DMS53 treated with DMSO at 0.1 percent for 48 hours (cell line): ENCODE data around the gene SEPSECS.
"Not testable (repeated sequence)": the region's sequence is repeated elsewhere in the genome, so short reads cannot be mapped to it uniquely, and the experiment has no call there.

Experiments
- DNase-seq: peaks from one replicate; lab custom pipeline; 2025; ENCODE audit not compliant: unreplicated experiment; lab: John Stamatoyannopoulos, UW

Gene SEPSECS

DNA sequence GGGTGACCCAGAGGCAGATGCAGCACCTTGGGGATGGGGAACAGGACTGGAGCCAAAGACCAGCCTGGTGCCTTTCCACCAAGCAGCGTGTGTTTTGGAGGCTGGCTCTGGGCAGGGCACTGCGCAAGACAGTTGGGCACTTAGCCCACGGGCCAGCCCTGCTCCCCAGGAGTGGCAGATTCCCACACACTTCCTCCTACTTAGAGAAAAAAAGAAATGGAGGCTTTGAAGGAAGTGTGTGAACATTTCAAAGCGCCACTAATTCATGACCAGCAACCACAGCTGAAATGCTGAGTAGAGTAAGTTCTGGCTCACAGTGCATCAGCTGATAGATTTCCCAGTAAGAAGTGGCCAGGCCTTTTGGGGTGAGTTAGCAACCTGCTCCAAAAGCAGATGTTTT lies 74.6 kb downstream of the SEPSECS start:
- DNase-seq, result no peak

- not testable (repeated sequence) for DNase-seq
Measured at GRCh38 chr4:25083441-25083840, 76.8 kb downstream of the SEPSECS start.

- DNase-seq, result no peak
Measured at GRCh38 chr4:25081866-25082471, 78.3 kb downstream of the SEPSECS start.

DNA sequence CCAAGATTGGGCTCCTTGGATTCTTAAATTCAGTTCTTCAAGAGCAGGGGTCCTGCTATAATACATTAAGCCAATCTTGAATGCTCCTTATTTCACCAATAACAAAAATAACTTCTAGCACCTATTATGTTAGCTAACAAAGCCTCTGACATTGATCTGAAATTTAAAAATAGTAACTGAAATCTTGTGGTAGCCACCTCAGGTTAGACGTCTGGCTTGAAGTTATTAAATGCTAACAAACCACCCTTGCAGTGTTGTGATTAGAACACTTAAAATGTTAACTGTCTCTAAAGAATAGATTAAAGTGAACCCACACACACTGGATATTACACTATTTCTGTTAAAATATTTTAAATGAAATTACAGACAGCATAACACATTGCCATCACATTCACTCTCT lies 79.7 kb downstream of the SEPSECS start:
- no peak for DNase-seq

DNA sequence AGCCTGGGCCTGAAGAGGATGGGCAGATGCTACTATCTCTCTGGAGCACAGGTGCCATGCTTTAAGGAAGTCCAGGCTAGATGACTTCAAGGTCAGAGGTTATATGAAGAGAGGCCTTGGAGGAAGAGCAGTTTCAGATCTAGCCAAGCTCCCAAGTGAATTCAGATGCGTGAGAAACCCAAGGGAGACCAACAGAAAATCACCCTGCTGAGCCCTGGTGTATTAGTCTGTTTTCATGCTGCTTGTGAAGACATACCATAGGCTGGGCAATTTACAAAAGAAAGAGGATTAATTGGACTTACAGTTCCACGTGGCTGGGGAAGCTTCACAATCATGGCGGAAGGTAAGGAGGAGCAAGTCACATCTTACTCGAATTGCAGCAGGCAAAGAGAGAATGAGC lies 81.7 kb downstream of the SEPSECS start:
- no peak for DNase-seq

- no peak for DNase-seq
Measured at GRCh38 chr4:25076625-25077398, 83.4 kb downstream of the SEPSECS start.

GRCh38 chr4:25075851-25076250 lies 84.4 kb downstream of the SEPSECS start:
- DNase-seq, result peak; percentile 39

DNA sequence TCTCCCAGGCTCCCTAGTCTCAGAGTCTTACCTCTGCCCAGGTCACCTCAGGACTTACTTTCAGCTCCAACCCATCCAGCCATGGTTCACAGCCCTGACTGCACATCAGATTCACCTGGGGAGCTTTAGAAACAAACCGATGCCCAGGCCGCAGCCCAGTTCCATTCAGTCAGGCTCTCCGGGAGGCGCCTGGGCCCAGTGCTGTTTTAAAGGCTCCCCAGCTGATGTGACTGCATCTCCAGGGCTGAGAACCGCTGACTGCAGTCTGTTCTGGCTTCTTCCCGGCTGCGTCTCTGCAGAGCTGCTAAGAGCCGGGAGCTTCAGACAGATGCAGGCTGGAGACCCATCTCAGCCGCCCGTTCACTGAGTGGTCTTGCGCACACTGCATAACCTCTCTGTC lies 85.1 kb downstream of the SEPSECS start:
- DNase-seq, result no peak

DNA sequence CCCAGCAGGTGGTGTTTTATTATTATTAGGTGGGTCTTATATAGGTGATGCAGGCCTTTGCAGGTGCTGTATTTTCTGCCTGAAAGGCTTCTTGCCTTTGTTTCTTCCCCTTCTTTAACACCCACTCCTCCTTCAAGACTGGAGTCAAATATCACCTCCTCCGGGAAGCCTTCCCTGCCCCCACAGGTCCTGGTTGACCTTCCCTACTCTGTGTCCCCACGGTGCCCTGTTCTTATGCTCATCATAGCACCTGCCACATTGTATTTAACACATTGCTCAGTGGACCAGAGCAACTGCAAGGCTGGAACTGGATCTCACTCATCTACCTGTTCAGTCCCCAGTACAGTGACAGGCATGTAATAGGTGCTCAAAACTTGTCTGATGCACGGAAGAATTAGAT lies 89.7 kb downstream of the SEPSECS start:
- DNase-seq, result no peak
